Urinary bladder (tissue), 4 donors: Measurements from ENCODE around the gene VPS50. TPM values are rescaled to one million over a fixed set of nuclear protein-coding genes. Genes with fewer than 3 reads are reported as not detected.
"Not testable (repeated sequence)": the region's sequence is repeated elsewhere in the genome, so short reads cannot be mapped to it uniquely, and the experiment has no call there.

ENCODE experiments used
- DNase-seq: peaks from one replicate; pipeline ENCODE4 v3.0.0-alpha.2; 2015; ENCODE audit errors: extremely low spot score
- H3K27ac ChIP-seq: one replicate; pipeline ENCODE4 v1.5.1; 2013; ENCODE audit warnings: low read depth, mild to moderate bottlenecking, moderate library complexity
- H3K36me3 ChIP-seq: one replicate; pipeline ENCODE4 v1.6.1; 2013; ENCODE audit warnings: mild to moderate bottlenecking, moderate library complexity; ENCODE audit not compliant: insufficient read depth
- H3K4me1 ChIP-seq: one replicate; pipeline ENCODE4 v1.6.1; 2013; ENCODE audit warnings: mild to moderate bottlenecking, moderate library complexity; ENCODE audit not compliant: insufficient read depth
- H3K4me3 ChIP-seq: one replicate; pipeline ENCODE4 v1.5.1; 2013; ENCODE audit warnings: low read depth, low read length
- WGBS: extraction: QIAGEN DNeasy Blood & Tissue Kit; methylation state at CpG from one replicate; pipeline ENCODE4 v1.1.7; 2013; 5-methylcytosine and 5-hydroxymethylcytosine counted together
- polyA plus RNA-seq: library from polyadenylated mRNA; stranded (reverse); fragments of 200-250 nt; gene quantifications from one replicate; pipeline ENCODE4 v1.2.3, GENCODE V29; 2013
- total RNA-seq: library from RNA; depleted of rRNA; stranded (reverse); fragments of >200 nt; gene quantifications from one replicate; pipeline ENCODE4 v1.2.3, GENCODE V29; 2014
- donor health status: healthy with polysubstance abuse.
- donor health status: healthy.

Gene VPS50
- total and polyA plus RNA-seq, 2 donors, result 11.6 to 105 TPM

DNA sequence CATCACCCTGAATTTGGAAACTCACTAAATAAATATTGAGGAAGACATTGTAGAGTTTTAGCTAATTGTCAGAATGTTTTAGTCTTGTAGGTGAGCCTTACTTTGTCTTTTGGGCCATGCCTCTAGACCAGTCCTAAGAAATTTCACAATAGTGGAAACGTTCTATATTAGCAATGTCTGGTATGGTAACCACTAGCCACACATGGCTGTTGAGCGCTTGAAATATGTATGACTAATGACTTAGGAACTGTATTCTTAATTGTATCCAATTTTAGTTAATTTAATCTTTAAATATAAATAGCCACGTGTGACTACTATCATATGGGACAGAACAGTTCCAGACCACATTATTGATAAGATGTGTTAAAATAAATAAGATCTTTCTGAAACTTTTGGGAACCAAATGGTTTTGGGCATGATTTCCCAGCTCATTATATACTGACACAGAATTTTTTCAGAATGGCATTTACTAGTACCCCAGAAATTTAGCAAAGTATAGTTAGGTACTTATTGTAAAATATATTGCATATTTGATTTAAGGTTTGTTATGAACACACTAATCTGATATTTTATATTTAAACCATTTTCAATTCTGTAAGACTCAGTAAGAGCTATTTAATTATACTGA is 95.0 kb downstream of the VPS50 start:
- H3K4me3 ChIP-seq, result no peak overlapping the region
- no peak for DNase-seq
- no peaks in the 10 kb centered on the region for H3K4me1 ChIP-seq
- H3K27ac ChIP-seq, result no peak overlapping the region
- H3K36me3 ChIP-seq, result no peaks in the 10 kb centered on the region
- WGBS, result 91% methylated on average over 3 of the region's 3 CpGs

DNA sequence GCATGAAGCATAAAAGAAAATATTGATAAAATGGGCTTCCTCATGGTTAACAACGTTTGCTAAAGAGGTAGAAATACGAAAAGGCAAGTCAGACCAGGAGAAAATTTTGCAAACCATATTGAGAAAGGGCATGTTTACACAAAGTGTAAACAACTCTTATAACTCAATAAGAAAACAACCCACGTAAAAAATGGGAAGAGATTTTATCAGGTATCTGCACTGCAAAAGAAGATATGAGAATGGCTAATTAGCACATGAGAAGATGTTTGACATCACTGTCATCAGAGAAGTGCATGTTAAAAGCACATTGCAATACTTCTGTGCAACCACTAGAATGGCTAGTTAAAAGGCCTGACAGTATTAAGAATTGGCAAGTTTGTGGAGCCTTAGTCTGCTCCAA is 99.5 kb downstream of the VPS50 start:
- WGBS, result 81% methylated on average over 3 of the region's 3 CpGs
- H3K27ac ChIP-seq, result no peak overlapping the region
- no peak overlapping the region for H3K4me3 ChIP-seq
- no peak for DNase-seq
- H3K4me1 ChIP-seq, result no peaks in the 10 kb centered on the region
- no peaks in the 10 kb centered on the region for H3K36me3 ChIP-seq

GRCh38 chr7:93332172-93332571 is 100.0 kb downstream of the VPS50 start:
- no peak for DNase-seq
- no peak overlapping the region for H3K27ac ChIP-seq
- no peak overlapping the region for H3K4me3 ChIP-seq
- H3K36me3 ChIP-seq, result no peaks in the 10 kb centered on the region
- H3K4me1 ChIP-seq, result no peaks in the 10 kb centered on the region
- 89% methylated on average over 2 of the region's 2 CpGs for WGBS

DNA sequence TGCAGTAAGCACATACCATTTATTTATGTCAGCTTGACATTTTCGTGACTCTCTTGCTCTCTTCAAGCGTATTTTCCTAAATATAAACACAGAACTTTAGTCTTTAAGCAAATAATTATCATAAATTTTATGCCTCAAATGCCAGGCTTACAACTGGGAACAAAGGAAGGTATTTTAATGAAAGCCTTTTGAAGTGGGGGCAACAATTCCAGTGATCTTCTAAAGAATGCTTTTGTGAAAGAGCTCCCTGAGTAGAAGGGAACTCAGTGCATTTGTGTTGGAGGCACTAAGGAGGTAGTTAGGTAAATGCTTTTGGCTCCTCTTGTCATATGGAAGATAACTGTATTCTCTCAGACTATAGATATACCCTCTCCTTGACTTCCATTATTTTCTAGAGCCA is 104.9 kb downstream of the VPS50 start:
- H3K4me1 ChIP-seq, result no peaks in the 10 kb centered on the region

GRCh38 chr7:93342178-93342577 is 110.0 kb downstream of the VPS50 start:
- not testable (repeated sequence) for DNase-seq, H3K36me3 ChIP-seq
- WGBS, result 94% methylated on average over 13 of the region's 13 CpGs

More for the DNA sequence above, 104.9 kb downstream of the VPS50 start:
- Histone ChIP-seq H3K4me3 (no peak overlapping the region), H3K36me3 (peaks cover 2% of the 10 kb centered on the region), H3K27ac (no peak overlapping the region)
- DNase-seq, result no peak
- WGBS, result 59% methylated on average over 2 of the region's 2 CpGs

GRCh38 chr7:93350338-93350737 is 118.2 kb downstream of the VPS50 start:
- Histone ChIP-seq H3K4me3 (no peak overlapping the region), H3K27ac (no peak overlapping the region), H3K4me1 (no peaks in the 10 kb centered on the region), H3K36me3 (no peaks in the 10 kb centered on the region)
- WGBS, result 89% methylated on average over 2 of the region's 2 CpGs
- no peak for DNase-seq

More at GRCh38 chr7:93342178-93342577, 110.0 kb downstream of the VPS50 start:
- not testable (repeated sequence) for H3K4me3 ChIP-seq, H3K4me1 ChIP-seq, H3K27ac ChIP-seq

DNA sequence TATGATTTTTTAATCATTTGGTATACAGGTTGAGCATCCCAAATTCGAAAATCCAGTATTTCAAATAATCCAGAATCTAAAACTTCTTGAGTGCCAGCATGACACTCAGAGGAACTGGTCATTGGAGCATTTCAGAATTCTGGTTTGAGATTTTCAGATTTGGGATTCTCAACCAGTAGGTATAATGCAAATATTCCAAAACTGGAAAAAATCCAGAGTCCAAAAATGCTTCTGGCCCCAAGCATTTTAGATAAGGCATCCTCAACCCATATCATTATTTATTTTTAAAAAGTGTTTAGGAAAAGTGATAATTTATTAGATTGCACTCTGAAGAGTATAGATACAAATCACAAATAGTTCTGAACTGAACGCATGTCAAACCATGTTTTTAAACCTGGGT is 120.7 kb downstream of the VPS50 start:
- no peak for DNase-seq
- Histone ChIP-seq H3K36me3 (no peaks in the 10 kb centered on the region), H3K4me3 (no peak overlapping the region), H3K27ac (no peak overlapping the region), H3K4me1 (no peaks in the 10 kb centered on the region)
- WGBS, result 91% methylated on average over 2 of the region's 2 CpGs

- H3K36me3 ChIP-seq, result no peaks in the 10 kb centered on the region
- no peaks in the 10 kb centered on the region for H3K4me1 ChIP-seq
- no peak for DNase-seq
- WGBS, result 92% methylated on average over 4 of the region's 4 CpGs
- H3K27ac ChIP-seq, result no peak overlapping the region
- no peak overlapping the region for H3K4me3 ChIP-seq
Observed at GRCh38 chr7:93354815-93355214, 122.6 kb downstream of the VPS50 start.

DNA sequence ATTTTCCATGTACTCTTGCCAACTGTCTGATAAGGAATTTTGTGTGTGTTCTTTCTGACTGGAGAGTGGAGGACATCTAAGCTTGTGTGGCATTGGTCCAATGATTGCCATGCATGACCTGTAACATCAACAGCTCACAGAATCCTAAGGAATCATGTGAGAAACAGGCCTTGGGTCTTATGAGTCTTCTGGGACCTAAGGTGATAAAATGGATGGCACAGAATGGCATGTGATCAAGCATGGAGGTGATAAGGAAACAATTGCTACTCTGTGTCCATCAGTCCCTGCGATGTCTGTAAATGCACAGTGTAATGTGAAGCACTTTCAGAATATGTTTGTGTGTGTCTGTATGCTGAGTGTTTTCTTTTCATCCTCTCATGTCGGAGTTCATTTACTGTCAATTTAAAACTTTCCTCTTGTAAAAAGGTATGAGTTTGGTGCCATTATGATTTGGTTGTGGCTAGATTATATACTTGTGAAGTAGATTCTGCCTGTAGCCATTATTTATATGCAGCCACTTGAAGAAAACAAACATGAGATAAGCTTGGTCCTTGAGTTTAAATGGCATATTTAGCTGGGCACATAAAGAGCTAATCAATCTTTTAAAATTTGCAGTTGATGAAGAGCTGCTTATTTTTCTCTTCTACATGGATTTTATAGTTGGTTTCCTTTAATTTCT is 127.5 kb downstream of the VPS50 start:
- H3K4me1 ChIP-seq, result no peaks in the 10 kb centered on the region
- no peak overlapping the region for H3K4me3 ChIP-seq
- no peak overlapping the region for H3K27ac ChIP-seq
- no peaks in the 10 kb centered on the region for H3K36me3 ChIP-seq
- 96% methylated on average over 2 of the region's 2 CpGs for WGBS
- DNase-seq, result no peak

GRCh38 chr7:93361853-93362252 is 129.7 kb downstream of the VPS50 start:
- H3K27ac ChIP-seq, result no peak overlapping the region

DNA sequence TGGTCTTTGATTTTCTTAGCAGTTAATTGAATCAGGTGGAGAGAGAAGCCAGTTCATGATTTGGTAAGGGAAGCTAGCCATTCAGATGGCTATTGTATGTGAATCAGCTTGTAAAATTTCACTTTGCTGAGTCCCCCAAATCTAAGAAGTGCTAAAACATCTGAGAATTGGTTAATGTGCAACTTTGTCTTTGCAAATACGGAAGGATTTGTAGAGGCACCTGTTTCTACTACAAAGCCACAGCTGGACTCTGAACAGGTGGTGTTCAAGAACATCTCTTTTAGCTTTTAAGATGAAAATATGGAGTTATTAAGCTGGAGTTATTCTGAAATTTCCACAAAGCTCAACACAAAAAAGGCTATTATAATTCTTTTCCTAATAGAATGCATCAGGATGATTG is 132.6 kb downstream of the VPS50 start:
- no peak overlapping the region for H3K27ac ChIP-seq
- H3K36me3 ChIP-seq, result no peaks in the 10 kb centered on the region
- H3K4me1 ChIP-seq, result no peaks in the 10 kb centered on the region
- no peak overlapping the region for H3K4me3 ChIP-seq
- WGBS, result 89% methylated on average over 1 of the region's 1 CpG
- no peak for DNase-seq

More at GRCh38 chr7:93361853-93362252, 129.7 kb downstream of the VPS50 start:
- Histone ChIP-seq H3K4me3 (no peak overlapping the region), H3K36me3 (no peaks in the 10 kb centered on the region), H3K4me1 (no peaks in the 10 kb centered on the region)
- no peak for DNase-seq
- WGBS, result 99% methylated on average over 1 of the region's 1 CpG

DNA sequence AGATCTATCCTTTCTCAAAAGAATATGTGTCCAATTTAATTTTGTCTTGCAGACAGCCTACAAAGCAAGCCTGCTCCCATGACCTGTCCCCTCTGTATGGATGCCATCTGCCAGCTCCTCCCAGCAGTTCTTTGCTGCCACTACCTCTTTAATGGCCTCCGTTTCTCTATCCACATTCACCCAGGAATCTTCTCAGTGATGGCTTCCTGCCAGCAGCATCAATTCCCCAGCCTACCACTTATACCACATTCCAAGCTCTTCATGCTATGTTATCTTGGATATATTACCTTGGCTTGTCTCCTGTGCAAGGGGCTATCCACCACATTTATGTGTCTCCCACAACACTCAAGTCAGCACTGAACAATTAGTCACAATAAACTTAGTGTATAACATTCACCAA is 133.2 kb downstream of the VPS50 start:
- no peak overlapping the region for H3K4me3 ChIP-seq
- WGBS, result 30% methylated on average over 1 of the region's 1 CpG
- no peak for DNase-seq
- no peaks in the 10 kb centered on the region for H3K4me1 ChIP-seq
- H3K27ac ChIP-seq, result no peak overlapping the region
- H3K36me3 ChIP-seq, result no peaks in the 10 kb centered on the region

- no peaks in the 10 kb centered on the region for H3K4me1 ChIP-seq
- WGBS, result 88% methylated on average over 2 of the region's 2 CpGs
Observed at GRCh38 chr7:93366816-93367215, 134.7 kb downstream of the VPS50 start.

GRCh38 chr7:93367254-93367653 is 135.1 kb downstream of the VPS50 start:
- 68% methylated on average over 2 of the region's 2 CpGs for WGBS
- H3K36me3 ChIP-seq, result no peaks in the 10 kb centered on the region
- no peak for DNase-seq

More at GRCh38 chr7:93366816-93367215, 134.7 kb downstream of the VPS50 start:
- Histone ChIP-seq H3K36me3 (no peaks in the 10 kb centered on the region), H3K27ac (no peak overlapping the region), H3K4me3 (no peak overlapping the region)
- DNase-seq, result no peak

More at GRCh38 chr7:93367254-93367653, 135.1 kb downstream of the VPS50 start:
- Histone ChIP-seq H3K4me1 (no peaks in the 10 kb centered on the region), H3K4me3 (no peak overlapping the region), H3K27ac (no peak overlapping the region)
